HCT116 (cell line): ENCODE results near the gene NDUFS7. TPM values are rescaled to one million over a fixed set of nuclear protein-coding genes. Genes with fewer than 3 reads are reported as not detected.
A peak's percentile ranks its signal among the peaks of the same experiment; 100 is the strongest.

Source experiments
- ATAC-seq: fragments of 200-7000 bp; cut with Tn5 transposase; 2 replicates; pipeline ENCODE4 v1.9.1; 2020; ENCODE audit warnings: mild to moderate bottlenecking, moderate library complexity
- BruUV-seq: library from RNA; stranded (reverse); fragments of 400-500 nt; replicated peaks from 2 replicates; lab custom pipeline; 2021; lab: Mats Ljungman, UMichigan
- CTCF ChIA-PET: fragments of 300-600 bp; sonication (Branson Sonifier 250); formaldehyde crosslinking; loops from one replicate; lab custom pipeline; 2021; ENCODE audit warnings: antibody characterized with exemption; lab: Charles Lee
- POLR2A ChIA-PET: fragments of 300-600, 350-600 bp; sonication (Branson Sonifier 250); formaldehyde crosslinking; loops from one replicate; lab custom pipeline; 2021; ENCODE audit warnings: antibody characterized with exemption; lab: Charles Lee
- RAD21 ChIA-PET, 2 experiments: fragments of 300-600 bp; sonication (Branson Sonifier 250); formaldehyde crosslinking; loops; one replicate each; lab custom pipeline; 2023; ENCODE audit warnings: low total read pairs in 2 of 2; ENCODE audit not compliant: uncharacterized antibody in 2 of 2, unreplicated experiment in 2 of 2, low non-redundant PET in 1 of 2; lab: Charles Lee
- DNase-seq: peaks from one replicate; pipeline ENCODE4 v3.0.0-alpha.2; 2010; ENCODE audit warnings: low read depth, low spot score
- H2AFZ ChIP-seq: fragments of 200-600 bp; shearing (Covaris generic), sonication (generic); 2 replicates; pipeline ENCODE4 v1.6.1; 2017; ENCODE audit warnings: low read depth, mixed run types, mixed read lengths, antibody characterized with exemption, low read length; ENCODE audit not compliant: poor library complexity, severe bottlenecking
- H3K27ac ChIP-seq: 2 replicates; pipeline ENCODE4 v1.5.1; 2012; ENCODE audit warnings: low read depth, low read length
- H3K27me3 ChIP-seq: fragments of 200-600 bp; sonication (generic); 2 replicates; pipeline ENCODE4 v1.6.1; 2016; ENCODE audit warnings: mixed run types, low read length, mixed read lengths; ENCODE audit not compliant: insufficient read depth
- H3K36me3 ChIP-seq, 2 experiments: fragments of 200-500 bp in 1 of 2; fragments of 200-600 bp in 1 of 2; sonication (Bioruptor generic) in 1 of 2; sonication (generic) in 1 of 2; 2 replicates each; pipeline versions ENCODE4 v1.5.1 to v1.6.1; 2014 to 2016; ENCODE audit warnings: low read length in 2 of 2, inconsistent platforms in 1 of 2, mixed read lengths in 1 of 2, mixed run types in 1 of 2; ENCODE audit not compliant: insufficient read depth in 2 of 2, control insufficient read depth in 1 of 2
- H3K4me1 ChIP-seq, 2 experiments: fragments of 200-600 bp in 1 of 2; sonication (generic) in 1 of 2; 2 replicates each; pipeline versions ENCODE4 v1.5.1 to v1.6.1; 2012 to 2017; ENCODE audit warnings: low read length in 2 of 2, inconsistent platforms in 1 of 2, mild to moderate bottlenecking in 1 of 2, mixed read lengths in 1 of 2, mixed run types in 1 of 2, moderate library complexity in 1 of 2; ENCODE audit not compliant: insufficient read depth in 2 of 2, control insufficient read depth in 1 of 2
- H3K4me2 ChIP-seq: fragments of 200-600 bp; sonication (generic); 2 replicates; pipeline ENCODE4 v1.6.1; 2017; ENCODE audit warnings: mixed run types, low read length, mixed read lengths
- H3K4me3 ChIP-seq, 2 experiments: fragments of 200-600 bp in 1 of 2; sonication (generic) in 1 of 2; replicated peaks in 1 of 2; 2 replicates each; pipeline ENCODE4 v1.5.1; 2011 to 2016; ENCODE audit warnings: low read length in 2 of 2, control low read depth in 1 of 2, low read depth in 1 of 2, mild to moderate bottlenecking in 1 of 2, mixed read lengths in 1 of 2, mixed run types in 1 of 2
- H3K79me2 ChIP-seq: fragments of 200-600 bp; sonication (generic); 2 replicates; pipeline ENCODE4 v1.6.1; 2017; ENCODE audit warnings: mild to moderate bottlenecking, mixed run types, low read length, moderate library complexity, mixed read lengths; ENCODE audit not compliant: insufficient read depth
- H3K9ac ChIP-seq: fragments of 200-600 bp; sonication (generic); 2 replicates; pipeline ENCODE4 v1.6.1; 2016; ENCODE audit warnings: low read length, mixed read lengths
- H3K9me2 ChIP-seq: fragments of 200-600 bp; sonication (generic), shearing (Covaris generic); 2 replicates; pipeline ENCODE4 v1.6.1; 2017; ENCODE audit warnings: mixed run types, mild to moderate bottlenecking, moderate library complexity; ENCODE audit not compliant: insufficient read depth
- H3K9me3 ChIP-seq, 2 experiments: fragments of 200-500 bp in 1 of 2; fragments of 200-600 bp in 1 of 2; sonication (Bioruptor generic) in 1 of 2; sonication (generic) in 1 of 2; 2 replicates each; pipeline ENCODE4 v1.6.1; 2014 to 2017; ENCODE audit warnings: low read length in 2 of 2, mixed read lengths in 2 of 2, inconsistent platforms in 1 of 2, low read depth in 1 of 2, mild to moderate bottlenecking in 1 of 2, mixed run types in 1 of 2, moderate library complexity in 1 of 2; ENCODE audit not compliant: control insufficient read depth in 1 of 2, insufficient read depth in 1 of 2
- H4K20me1 ChIP-seq: fragments of 200-600 bp; sonication (generic), shearing (Covaris generic); 2 replicates; pipeline ENCODE4 v1.6.1; 2017; ENCODE audit warnings: mixed run types, mild to moderate bottlenecking, moderate library complexity; ENCODE audit not compliant: insufficient read depth
- ATF3 ChIP-seq: IDR thresholded peaks from 2 replicates; pipeline ENCODE4 v1.6.1; 2012
- CBX3 ChIP-seq: IDR thresholded peaks from 2 replicates; pipeline ENCODE4 v1.6.1; 2012; ENCODE audit warnings: low read depth
- EZH2 ChIP-seq: fragments of 200-600 bp; sonication (generic); IDR thresholded peaks from 2 replicates; pipeline ENCODE4 v1.6.1; 2017; ENCODE audit warnings: antibody characterized with exemption, mixed run types
- EZH2phosphoT487 ChIP-seq: fragments of 200-600 bp; IDR thresholded peaks from 2 replicates; pipeline ENCODE4 v1.6.1; 2018; ENCODE audit warnings: antibody characterized with exemption, borderline replicate concordance
- FOSL1 ChIP-seq: IDR thresholded peaks from 2 replicates; pipeline ENCODE4 v1.6.1; 2012; ENCODE audit warnings: low read depth
- JUND ChIP-seq: IDR thresholded peaks from 2 replicates; pipeline ENCODE4 v1.6.1; 2012
- MAX ChIP-seq: IDR thresholded peaks from 2 replicates; pipeline ENCODE4 v1.6.1; 2012
- POLR2A ChIP-seq: IDR thresholded peaks from 2 replicates; pipeline ENCODE4 v1.7.0; 2011; ENCODE audit warnings: borderline replicate concordance; ENCODE audit not compliant: insufficient read depth, insufficient read length; ENCODE audit errors: extremely low read depth
- SIN3A ChIP-seq: IDR thresholded peaks from 2 replicates; pipeline ENCODE4 v1.6.1; 2012; ENCODE audit warnings: low read depth
- SP1 ChIP-seq: IDR thresholded peaks from 2 replicates; pipeline ENCODE4 v1.6.1; 2012; ENCODE audit warnings: low read depth
- TCF7L2 ChIP-seq: IDR thresholded peaks from 2 replicates; pipeline ENCODE4 v1.7.0; 2011; ENCODE audit warnings: borderline replicate concordance, inconsistent platforms; ENCODE audit not compliant: insufficient read depth, insufficient read length; ENCODE audit errors: extremely low read depth
- intact Hi-C: fragments of 100-400 bp; cut with micrococcal nuclease; formaldehyde crosslinking; loops from 2 replicates; pipeline ENCODE4 v1.10.0; 2022
- total RNA-seq: library from RNA; stranded (reverse); gene quantifications from one replicate; pipeline ENCODE4 v1.2.1, GENCODE V29; 2021; ENCODE audit not compliant: unreplicated experiment

NDUFS7 gene
- total RNA-seq, 1 experiment from 2014 or later: 114 TPM

GRCh38 chr19:1410789-1411188 lies 27.1 kb downstream of the NDUFS7 start:
- ChIA-PET RAD21 (no interaction called here), POLR2A (no interaction called here), CTCF (no interaction called here)
- peak overlapping the region; percentile 98; the same call in 1 of the 2 replicates for H3K27ac ChIP-seq
- DNase-seq (no peak), ATAC-seq (no peak)
- H3K4me1 ChIP-seq: peaks cover 34 to 72% of the 10 kb centered on the region in 2 experiments
- H4K20me1 ChIP-seq: peaks cover 43% of the 10 kb centered on the region; the same call in 1 of the 2 replicates
- peaks cover 2 to 48% of the 10 kb centered on the region in 2 experiments; a peak in 3 of 4 replicates for H3K36me3 ChIP-seq
- peak overlapping the region; percentile 99; the same call in 1 of the 2 replicates for H3K9ac ChIP-seq
- H3K9me3 ChIP-seq: no peaks in the 10 kb centered on the region
- H3K4me2 ChIP-seq: no peak overlapping the region
- BruUV-seq: no TSS peak
- no peak overlapping the region for H2AFZ ChIP-seq
- TF ChIP-seq TCF7L2 (no peak), EZH2 (no peak), SP1 (no peak), FOSL1 (no peak), CBX3 (no peak), JUND (no peak), POLR2A (no peak), SIN3A (no peak), ATF3 (no peak), EZH2phosphoT487 (no peak), MAX (no peak)
- TF ChIP-seq, all 23 proteins: peak for 0
- H3K4me3 ChIP-seq: no peak overlapping the region
- intact Hi-C loops: no loop called here
- H3K9me2 ChIP-seq: no peaks in the 10 kb centered on the region
- H3K79me2 ChIP-seq: peaks cover 81% of the 10 kb centered on the region
- H3K27me3 ChIP-seq: no peaks in the 10 kb centered on the region
